GM18951 (cell line): ENCODE results near the gene TOGARAM2.

ENCODE experiments used
- POLR2A ChIP-seq: IDR thresholded peaks from 4 replicates; pipeline ENCODE4 v1.6.1; 2011; ENCODE audit warnings: mild to moderate bottlenecking; ENCODE audit not compliant: insufficient read length, insufficient read depth; ENCODE audit errors: extremely low read depth
- in situ Hi-C: fragments of 300-500 bp; cut with MboI; formaldehyde crosslinking; loops from one replicate; pipeline ENCODE4 v1.12.0; 2022; ENCODE audit warnings: low sequenced_read_pairs, mixed read lengths, inconsistent platforms; ENCODE audit not compliant: unreplicated experiment

TOGARAM2 gene

GRCh38 chr2:29033172-29033571, 52.1 kb downstream of the TOGARAM2 start:
- no peak for TF ChIP-seq POLR2A
- in situ Hi-C loops, result no loop called here

GRCh38 chr2:29033656-29034055, 52.6 kb downstream of the TOGARAM2 start:
- TF ChIP-seq POLR2A, result no peak
- in situ Hi-C loops, result no loop called here

- TF ChIP-seq POLR2A, result no peak
- in situ Hi-C loops, result no loop called here
These were observed 54.1 kb downstream of the TOGARAM2 start for GRCh38 chr2:29035016-29035745.

GRCh38 chr2:29039718-29040480, 58.8 kb downstream of the TOGARAM2 start:
- in situ Hi-C loops, result no loop called here
- TF ChIP-seq POLR2A, result no peak

- in situ Hi-C loops, result no loop called here
- TF ChIP-seq POLR2A, result no peak
These were observed 59.5 kb downstream of the TOGARAM2 start for GRCh38 chr2:29040552-29040951.

GRCh38 chr2:29041161-29041660, 60.1 kb downstream of the TOGARAM2 start:
- TF ChIP-seq POLR2A, result no peak
- in situ Hi-C loops, result no loop called here

- no peak for TF ChIP-seq POLR2A
- in situ Hi-C loops, result no loop called here
These were observed 61.5 kb downstream of the TOGARAM2 start for GRCh38 chr2:29042561-29043075.

GRCh38 chr2:29044459-29044858, 63.4 kb downstream of the TOGARAM2 start:
- no peak for TF ChIP-seq POLR2A
- in situ Hi-C loops, result no loop called here

GRCh38 chr2:29046321-29046720, 65.2 kb downstream of the TOGARAM2 start:
- in situ Hi-C loops, result no loop called here
- TF ChIP-seq POLR2A, result no peak

GRCh38 chr2:29047083-29047845, 66.2 kb downstream of the TOGARAM2 start:
- TF ChIP-seq POLR2A, result no peak
- in situ Hi-C loops, result no loop called here

GRCh38 chr2:29050591-29050990, 69.5 kb downstream of the TOGARAM2 start:
- in situ Hi-C loops, result no loop called here
- TF ChIP-seq POLR2A, result no peak

- in situ Hi-C loops, result no loop called here
- no peak for TF ChIP-seq POLR2A
These were observed 70.6 kb downstream of the TOGARAM2 start for GRCh38 chr2:29051730-29052129.

- no peak for TF ChIP-seq POLR2A
- in situ Hi-C loops, result no loop called here
These were observed 71.7 kb downstream of the TOGARAM2 start for GRCh38 chr2:29052807-29053206.
